GM08714 (cell line): Measurements from ENCODE around the gene TANGO6.

ENCODE experiments used
- H3K4me3 ChIP-seq: fragments of 200-500 bp; sonication (Bioruptor generic); 2 replicates; pipeline ENCODE4 v1.5.1; 2014; ENCODE audit warnings: mild to moderate bottlenecking, low read length, inconsistent platforms
- ZNF274 ChIP-seq: IDR thresholded peaks from 2 replicates; pipeline ENCODE4 v1.6.1; 2012; ENCODE audit warnings: mild to moderate bottlenecking, low read depth, low read length

Gene TANGO6

GRCh38 chr16:69131167-69131838 lies 288.0 kb downstream of the TANGO6 start:
- H3K4me3 ChIP-seq: peak overlapping the region; percentile 100
- no peak for TF ChIP-seq ZNF274

- H3K4me3 ChIP-seq: peak overlapping the region; percentile 100
- TF ChIP-seq ZNF274: no peak
Observed at GRCh38 chr16:69131839-69132423, 288.6 kb downstream of the TANGO6 start.

- TF ChIP-seq ZNF274: no peak
- peak within 1 kb of the TSS; percentile 100 for H3K4me3 ChIP-seq
Observed at GRCh38 chr16:69132424-69133252, 289.3 kb downstream of the TANGO6 start, which contains the start of the genes CHTF8 and UTP4. TSS of gene CHTF8 (minus strand) at chr16:69132588. CDS start at chr16:69121458, 11,130 bp downstream. TSS of gene UTP4 (plus strand) at chr16:69132649. CDS start at chr16:69133460, 811 bp downstream.

DNA sequence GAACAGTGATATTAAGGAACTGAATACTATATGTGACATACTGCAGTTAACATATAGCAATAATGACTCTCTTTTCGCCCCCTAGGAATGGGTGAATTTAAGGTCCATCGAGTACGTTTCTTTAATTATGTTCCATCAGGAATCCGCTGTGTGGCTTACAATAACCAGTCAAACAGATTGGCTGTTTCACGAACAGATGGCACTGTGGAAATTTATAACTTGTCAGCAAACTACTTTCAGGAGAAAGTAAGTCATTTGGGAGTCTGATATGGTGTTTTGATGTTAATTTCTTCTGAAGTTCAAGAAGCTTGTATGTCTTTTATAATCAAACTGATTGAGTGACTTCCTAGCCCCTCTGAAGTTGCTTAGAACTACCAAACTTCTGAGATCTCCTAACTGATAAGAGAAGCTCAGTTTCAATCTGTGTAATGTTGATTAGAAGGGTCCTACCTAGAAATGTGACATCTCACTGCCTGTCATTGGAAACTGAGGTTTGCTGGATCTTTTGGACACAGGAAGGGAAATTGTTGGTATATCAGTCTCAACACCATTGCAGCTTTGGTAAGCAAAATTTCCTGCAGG lies 290.1 kb downstream of the TANGO6 start:
- H3K4me3 ChIP-seq: peak overlapping the region; percentile 100
- TF ChIP-seq ZNF274: no peak
